Left colon (tissue), 2 donors: ENCODE measurements around the gene RPL27. TPM values are rescaled to one million over a fixed set of nuclear protein-coding genes. Genes with fewer than 3 reads are reported as not detected.
A peak's percentile ranks its signal among the peaks of the same experiment; 100 is the strongest.
"Not testable (repeated sequence)": the region's sequence is repeated elsewhere in the genome, so short reads cannot be mapped to it uniquely, and the experiment has no call there.

Source experiments
- ATAC-seq: fragments of 200-7000 bp; cut with Tn5 transposase; one replicate; pipeline ENCODE4 v1.9.1; 2020; ENCODE audit warnings: mild to moderate bottlenecking, moderate library complexity
- DNase-seq, 2 donors: peaks; one replicate each; pipeline ENCODE4 v3.0.0-alpha.2; 2020
- intact Hi-C, 2 donors: fragments of 100-400 bp; cut with DNase I in 1 of 2; cut with micrococcal nuclease in 1 of 2; formaldehyde crosslinking; loops; one replicate each; pipeline versions ENCODE4 v1.11.2 to v1.14.0; 2022; cut with DNase I, micrococcal nuclease
- total RNA-seq, 2 donors: library from RNA; stranded (reverse); fragmentation: NEBNext Ultra II Directional; extraction: Animal tissue kit (Norgen Biotek cat#: 25700); gene quantifications; one replicate each; pipeline ENCODE4 v1.2.1, GENCODE V29; 2021
- donor health status: DM: no; HTN: no; CAD: no.
- donor health status: DM: yes; HTN: yes; CAD: no.

RPL27 gene
- total RNA-seq, 2 donors from 2014 or later = 605 to 650 TPM

DNA sequence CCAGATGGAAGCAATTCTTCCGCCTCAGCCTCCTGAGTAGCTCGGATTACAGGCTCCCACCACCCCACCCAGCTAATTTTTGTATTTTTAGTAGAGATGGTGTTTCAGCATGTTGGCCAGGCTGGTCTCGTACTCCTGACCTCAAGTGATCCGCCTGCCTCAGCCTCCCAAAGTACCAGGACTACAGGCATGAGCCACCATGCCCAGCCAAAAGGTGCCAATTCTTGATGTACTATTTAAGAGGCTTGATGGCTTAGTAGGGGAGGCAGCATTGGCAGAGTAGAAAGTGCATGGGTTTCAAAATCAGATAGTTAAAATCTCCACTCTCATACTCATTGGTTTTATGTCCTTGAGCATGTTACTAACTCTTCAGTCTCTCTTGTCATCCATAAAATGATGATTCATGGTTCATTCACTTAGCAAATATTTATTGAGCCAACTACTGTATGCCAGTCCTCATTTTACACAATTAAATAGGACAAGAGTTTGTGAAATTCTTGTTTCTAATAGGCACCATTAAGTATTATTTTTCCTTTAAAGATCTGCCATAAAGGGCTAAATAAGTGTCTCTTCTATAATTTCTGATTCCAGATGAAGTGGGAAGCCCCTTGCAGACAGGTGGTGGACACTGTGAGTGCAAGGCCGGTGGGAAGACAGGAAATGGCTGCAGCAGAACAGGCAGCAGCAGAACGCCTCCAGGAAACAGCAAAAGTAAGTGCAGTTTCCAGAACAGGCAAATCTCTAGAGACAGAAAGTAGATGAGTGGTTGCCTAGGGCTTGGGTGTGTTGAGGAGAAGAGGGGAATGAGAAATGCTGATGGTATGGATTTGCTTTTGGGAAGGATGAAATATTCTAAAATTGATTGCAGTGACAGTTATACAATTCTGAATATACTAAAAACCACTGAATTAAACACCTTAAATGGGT is 8.2 kb upstream of the RPL27 start:
- DNase-seq (no peak), ATAC-seq (no peak)
- intact Hi-C loops = no loop called here

DNA sequence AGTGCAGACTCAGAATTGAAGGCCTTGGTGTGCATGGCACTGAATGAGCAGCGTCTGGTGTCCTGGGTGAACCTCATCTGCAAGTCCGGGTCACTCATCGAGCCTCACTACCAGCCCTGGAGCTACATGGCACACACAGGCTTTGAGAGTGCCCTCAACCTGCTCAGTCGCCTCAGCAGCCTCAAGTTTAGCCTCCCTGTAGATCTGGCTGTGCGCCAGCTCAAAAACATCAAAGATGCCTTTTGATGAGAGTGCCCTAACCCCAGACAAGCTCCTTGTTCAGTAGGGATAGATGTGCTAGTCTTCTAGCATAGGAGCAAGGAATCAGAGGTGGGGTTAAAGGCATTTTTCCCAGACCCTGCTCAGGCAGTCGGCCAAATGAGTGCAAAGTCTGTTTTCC is 6.7 kb upstream of the RPL27 start:
- intact Hi-C loops = no loop called here
- DNase-seq (no peak), ATAC-seq (no peak)

DNA sequence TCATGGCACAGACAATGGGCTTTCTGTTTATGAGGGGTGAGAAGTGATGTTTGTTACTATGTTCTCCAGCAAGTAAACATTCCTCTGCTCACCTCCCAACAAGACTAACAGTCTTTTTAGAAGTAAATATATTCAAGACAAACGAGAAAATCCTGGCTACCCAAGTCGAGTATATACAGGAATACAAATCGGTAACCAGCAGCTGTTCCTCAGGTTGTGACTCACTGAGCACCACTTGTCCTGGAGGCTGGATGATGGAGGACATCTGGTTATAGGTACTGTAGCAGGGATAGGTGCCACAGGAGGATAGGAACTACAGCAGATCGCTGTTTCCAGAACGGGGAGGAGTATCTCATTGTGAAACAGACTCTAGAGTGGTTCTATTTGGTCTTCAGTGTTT is 5.3 kb upstream of the RPL27 start:
- no peak for DNase-seq
- ATAC-seq = no peak
- intact Hi-C loops = no loop called here

DNA sequence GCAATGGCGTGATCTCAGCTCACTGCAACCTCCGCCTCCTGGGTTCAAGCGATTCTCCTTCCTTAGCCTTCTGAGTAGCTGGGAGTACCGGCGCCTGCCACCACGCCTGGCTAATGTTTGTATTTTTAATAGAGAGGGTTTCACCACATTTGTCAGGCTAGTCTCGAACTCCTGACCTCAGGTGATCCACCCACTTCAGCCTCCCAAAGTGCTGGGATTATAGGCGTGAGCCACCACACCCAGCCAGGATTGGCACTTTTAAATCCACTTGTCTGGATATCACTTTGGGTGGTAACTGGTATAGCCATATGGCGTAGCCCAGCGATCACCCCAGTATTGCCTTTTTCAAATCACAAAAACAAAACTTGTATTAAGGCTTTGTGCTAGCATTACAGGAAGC is 4.3 kb upstream of the RPL27 start:
- intact Hi-C loops, ATAC-seq, DNase-seq: not testable (repeated sequence)

DNA sequence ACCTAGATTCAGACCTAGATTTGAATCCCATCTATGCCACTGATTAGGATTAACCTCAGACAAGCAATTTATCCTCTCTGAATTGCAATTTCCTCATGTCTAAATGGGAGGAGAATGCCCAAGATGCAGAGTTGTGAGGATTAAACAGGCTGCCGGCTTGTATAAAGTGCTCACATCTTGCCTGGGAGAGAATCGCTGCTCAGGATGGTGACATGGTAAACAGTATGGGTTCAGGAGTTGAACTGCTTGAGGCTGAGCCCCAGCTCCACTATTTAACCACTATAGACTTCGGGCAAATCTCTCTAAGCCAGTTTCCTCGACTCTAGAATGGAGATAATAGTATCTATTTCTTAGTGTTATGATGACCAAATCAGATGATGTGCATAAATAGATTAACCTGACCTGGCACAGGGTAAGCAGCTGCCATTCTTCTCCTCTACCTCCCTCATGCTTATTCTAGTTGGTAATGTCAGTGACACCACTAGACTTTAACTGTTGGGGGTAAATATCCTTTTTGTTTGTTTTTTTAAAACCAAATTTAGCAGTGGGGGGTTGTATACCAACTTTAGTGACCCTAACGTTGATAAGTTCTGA is 732 bp upstream of the RPL27 start:
- intact Hi-C loops = no loop called here
- ATAC-seq (no peak), DNase-seq (no peak)

DNA sequence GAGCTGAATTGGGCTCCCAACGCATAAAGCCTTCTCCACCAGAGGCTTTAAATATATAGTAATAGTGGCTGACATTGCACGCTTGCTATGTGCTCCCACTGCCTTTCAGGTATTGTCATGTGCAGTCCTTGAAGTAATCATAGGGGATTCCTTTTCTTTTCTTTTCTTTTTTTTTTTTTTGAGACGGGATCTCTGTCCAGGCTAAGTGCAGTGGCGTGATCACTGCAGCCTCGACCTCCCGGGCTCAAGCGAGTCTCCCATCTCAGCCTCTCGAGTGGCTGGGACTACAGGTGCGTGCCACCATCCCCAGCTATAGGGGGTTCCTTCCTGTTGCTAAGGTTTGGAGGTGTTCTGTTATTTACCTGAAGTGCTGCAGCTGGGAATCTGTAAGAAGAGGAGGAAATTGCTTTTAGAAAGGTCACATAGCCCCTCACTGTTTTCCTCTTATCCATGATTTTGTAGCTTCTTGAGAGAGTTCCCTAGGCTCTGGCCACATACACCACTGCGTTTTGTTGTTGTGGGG is 845 bp downstream of the RPL27 start:
- ATAC-seq (no peak), DNase-seq (no peak)
- intact Hi-C loops = no loop called here

DNA sequence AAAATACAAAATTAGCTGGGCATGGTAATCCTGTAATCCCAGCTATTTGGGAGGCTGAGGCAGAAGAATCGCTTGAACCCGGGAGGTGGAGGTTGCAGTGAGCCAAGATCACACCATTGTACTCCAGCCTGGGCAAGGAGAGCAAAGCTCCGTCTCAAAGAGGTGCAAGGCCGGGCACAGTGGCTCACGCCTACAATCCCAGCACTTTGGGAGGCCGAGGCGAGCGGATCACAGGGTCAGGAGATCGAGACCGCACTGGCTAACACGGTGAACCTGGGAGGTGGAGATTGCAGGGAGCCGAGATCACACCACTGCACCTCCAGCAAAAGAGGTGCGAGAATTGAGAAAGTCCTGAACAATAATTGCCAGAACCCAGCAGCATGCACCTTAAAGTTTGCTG is 2.7 kb downstream of the RPL27 start:
- intact Hi-C loops, DNase-seq, ATAC-seq: not testable (repeated sequence)

DNA sequence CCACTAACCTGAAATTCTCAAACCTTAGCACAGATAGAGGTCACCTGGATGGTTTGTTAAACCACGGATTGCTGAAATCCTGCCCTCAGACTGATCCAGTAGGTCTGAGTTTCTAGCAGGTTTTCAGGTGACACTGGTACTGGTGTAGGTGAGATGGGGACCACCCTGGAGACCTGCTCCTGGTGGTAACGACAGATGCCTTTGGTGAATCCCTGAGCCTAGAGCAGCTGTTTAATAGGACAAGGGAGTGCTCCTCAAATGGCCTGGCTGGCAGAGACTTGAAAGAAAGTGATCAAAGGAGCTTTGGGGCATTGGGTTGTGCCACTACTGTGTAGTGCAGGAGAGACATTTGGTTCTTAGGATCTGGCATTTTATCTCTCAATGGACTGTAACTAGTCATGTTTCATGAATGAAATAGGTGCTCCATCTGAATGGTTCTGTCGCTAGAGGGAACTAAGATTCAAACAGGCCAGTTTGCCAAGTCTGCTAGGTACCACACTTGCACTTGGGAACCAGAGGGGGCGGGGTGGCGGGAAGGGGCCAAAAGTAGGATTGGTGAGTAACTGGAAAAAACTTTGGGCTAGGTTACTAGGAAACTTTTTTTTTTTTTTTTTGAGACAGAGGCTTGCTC is 5.4 kb downstream of the RPL27 start:
- DNase-seq = no peak
- intact Hi-C loops = no loop called here
- ATAC-seq = no peak

DNA sequence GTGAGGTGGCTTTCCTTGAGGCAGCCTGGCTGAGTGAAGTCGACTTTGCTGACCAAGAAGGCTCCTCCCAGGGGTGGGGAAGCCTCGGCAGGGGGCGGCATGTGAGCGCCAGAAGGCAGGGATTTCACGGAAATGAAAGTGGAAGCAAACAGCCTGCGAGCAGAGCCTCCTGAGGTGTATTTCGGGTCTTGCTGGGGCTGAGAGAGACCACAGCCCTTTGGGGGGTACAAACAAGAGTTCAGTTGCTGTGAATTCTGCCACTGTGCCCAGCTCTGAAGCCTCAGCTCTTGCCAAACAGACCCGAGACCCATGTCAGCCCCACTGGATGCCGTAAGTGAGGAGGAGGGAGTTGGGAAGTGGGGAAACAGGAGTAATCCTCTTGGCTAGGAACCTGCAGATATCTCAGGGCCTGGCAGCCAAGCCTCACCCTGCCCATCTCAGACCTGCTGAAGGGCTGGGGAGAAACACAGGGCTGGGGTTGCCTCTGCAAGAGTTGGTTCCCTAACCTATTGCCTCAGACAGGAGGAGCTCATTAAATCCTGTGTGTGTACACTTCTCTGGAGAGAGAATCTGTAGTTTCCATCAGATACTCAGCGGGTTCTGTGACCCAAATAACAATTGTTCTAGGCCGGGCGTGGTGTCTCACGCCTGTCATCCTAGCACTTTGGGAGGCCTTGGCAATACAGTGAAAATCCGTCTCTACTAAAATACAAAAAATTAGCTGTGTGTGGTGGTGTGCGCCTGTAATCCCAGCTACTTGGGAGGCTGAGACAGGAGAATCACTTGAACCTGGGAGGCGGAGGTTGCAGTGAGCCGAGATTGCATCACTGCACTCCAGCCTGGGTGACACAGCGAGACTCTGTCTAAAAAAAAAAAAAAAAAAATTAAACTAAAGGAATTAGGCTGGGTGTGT is 8.7 kb downstream of the RPL27 start, which contains the start of gene IFI35:
TSS of gene IFI35 (plus strand) at position 146 of the 913 bp plus-strand sequence. CDS start at position 310, 164 bp downstream.
- intact Hi-C loops = no loop called here
- ATAC-seq (peak; percentile 83), DNase-seq (peak; percentile 90 to 92)

DNA sequence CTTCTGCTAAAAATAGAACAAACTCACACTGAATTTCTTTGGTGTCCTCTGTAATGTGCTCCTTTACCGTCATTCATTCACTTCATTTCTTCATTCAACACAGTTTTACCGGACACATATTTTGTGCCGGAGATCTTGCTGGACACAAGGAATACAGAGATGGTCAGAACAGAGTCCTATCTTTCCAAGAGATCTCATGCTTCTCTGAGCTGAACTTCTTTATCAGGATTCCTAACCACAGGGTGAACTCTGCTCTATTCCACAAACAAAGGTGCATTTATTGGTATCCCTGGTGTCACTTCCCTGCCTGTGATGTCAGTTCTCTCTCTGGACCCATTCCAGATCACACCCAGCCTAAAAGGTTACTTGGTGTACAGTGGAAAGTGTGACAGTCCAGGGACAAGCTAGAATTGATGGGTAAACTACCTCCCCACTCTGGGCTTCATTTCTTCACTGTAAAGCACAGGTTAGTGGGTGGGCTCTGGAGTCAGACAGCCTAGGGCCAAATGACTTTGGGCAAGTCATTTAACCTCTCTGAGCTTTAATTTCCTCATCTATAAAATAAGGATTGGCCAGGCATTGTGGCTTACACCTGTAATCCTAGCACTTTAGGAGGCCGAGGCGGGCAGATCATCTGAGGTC is 12.6 kb downstream of the RPL27 start:
- peak; percentile 84 for ATAC-seq
- DNase-seq = peak; percentile 54 to 78
- intact Hi-C loops = no loop called here

DNA sequence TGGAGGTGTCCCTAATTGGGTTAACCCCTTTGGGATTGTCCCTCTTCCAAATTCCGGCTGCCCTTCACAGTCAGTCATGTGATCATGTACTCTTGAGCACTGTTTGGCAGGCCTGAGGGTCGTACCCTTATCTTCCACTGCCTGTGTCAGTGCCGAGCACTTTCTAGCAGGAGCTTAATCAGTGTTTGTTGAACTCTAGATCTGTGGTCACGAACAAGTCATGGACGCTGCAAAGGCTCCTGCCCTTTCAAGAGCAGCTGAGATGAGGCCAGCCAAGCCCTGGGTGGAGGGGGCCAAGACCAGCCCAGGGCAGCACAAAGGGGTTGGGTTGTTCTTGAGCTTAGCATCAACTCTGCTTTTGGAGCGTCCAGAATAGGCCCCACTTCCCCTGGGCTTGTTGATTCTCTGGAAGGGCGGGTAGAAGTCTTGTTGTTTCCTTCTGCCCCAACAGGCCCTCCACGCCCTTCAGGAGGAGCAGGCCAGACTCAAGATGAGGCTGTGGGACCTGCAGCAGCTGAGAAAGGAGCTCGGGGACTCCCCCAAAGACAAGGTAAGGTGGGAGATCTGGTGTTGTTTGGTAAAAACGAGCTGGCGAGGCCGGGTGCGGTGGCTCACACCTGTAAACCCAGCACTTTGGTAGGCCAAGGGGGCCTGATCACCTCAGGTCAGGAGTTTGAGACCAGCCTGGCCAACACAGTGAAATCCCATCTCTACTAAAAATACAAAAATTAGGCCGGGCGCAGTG is 13.7 kb downstream of the RPL27 start:
- intact Hi-C loops = no loop called here
- no peak for ATAC-seq

DNA sequence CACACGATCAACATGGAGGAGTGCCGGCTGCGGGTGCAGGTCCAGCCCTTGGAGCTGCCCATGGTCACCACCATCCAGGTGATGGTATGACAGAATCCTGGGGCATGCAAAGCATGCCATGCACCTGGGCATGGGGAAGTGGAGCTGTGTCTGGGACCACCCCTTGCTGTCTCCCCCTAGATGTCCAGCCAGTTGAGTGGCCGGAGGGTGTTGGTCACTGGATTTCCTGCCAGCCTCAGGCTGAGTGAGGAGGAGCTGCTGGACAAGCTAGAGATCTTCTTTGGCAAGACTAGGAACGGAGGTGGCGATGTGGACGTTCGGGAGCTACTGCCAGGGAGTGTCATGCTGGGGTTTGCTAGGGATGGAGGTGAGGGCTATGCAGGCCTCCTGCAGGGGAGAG is 15.1 kb downstream of the RPL27 start:
- ATAC-seq (no peak), DNase-seq (no peak)
- intact Hi-C loops = no loop called here

More for the DNA sequence above, 13.7 kb downstream of the RPL27 start:
- peak in 1 of 2 donors; percentile 29 for DNase-seq

DNA sequence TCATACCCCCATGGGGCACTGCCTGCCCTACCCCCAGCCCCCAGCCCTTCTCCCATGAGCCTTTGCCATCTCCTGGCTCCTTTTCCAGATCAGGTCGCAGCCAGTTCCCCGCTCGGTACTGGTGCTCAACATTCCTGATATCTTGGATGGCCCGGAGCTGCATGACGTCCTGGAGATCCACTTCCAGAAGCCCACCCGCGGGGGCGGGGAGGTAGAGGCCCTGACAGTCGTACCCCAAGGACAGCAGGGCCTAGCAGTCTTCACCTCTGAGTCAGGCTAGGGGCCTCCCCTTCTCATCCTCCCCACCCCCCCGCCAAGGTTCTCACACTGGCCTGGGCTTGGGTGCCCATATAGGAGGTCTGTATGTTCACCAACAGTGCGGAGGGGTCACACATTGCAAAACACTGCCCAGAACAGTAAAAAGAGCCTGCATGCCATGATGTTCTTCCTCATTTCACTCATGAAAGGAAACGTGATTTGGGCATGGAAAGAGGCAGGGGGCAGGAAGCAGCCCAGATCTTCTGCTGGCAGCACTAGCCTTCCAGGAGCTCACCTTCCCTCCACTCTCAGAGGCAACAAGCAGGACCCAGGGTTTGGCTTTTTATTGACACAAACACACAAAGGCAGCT is 15.9 kb downstream of the RPL27 start:
- intact Hi-C loops = no loop called here
- ATAC-seq (no peak), DNase-seq (peak in 1 of 2 donors; percentile 28)

DNA sequence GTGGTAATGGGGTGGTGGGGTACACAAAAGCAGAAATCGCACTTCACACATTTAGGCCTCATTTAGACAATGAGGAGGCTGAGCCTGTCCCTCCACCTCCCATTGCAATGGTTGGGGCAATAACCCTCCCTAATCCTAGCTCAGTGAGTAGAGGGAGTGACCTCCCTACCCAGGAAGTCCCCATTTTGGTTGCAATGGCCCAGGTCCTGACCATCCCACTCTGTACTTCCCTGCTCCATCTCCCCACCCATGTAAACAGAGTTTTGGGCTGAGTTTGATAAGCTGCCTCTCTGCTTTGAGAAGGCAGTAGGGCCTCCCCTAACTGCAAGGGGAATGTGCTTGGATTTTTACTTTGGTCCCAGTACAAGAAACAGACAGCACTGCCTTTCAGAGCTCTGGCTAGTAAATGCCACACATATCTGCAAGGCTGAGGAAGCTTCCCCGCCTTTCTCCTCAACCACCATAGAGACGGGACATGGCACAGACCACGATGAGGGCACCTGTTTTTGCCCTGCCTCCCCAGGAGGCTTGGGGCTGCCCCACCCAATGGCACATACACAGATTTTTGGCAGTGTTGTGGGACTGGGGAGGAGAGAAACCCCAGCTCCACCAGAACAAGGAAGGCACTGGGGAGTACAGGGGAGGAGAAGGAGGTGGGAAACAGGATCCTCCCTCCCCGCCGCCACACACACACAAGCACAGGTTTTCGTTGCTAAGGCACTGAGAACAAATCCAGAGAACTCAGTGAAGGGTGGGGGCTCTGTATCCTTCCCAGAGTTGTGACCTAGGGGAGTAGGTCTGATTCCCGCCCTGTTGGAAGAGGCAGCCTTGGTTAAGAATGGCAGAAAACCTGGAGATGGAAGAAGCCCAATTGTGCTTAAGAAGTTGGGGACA is 16.7 kb downstream of the RPL27 start:
- intact Hi-C loops = no loop called here
- no peak for ATAC-seq
- DNase-seq = no peak

DNA sequence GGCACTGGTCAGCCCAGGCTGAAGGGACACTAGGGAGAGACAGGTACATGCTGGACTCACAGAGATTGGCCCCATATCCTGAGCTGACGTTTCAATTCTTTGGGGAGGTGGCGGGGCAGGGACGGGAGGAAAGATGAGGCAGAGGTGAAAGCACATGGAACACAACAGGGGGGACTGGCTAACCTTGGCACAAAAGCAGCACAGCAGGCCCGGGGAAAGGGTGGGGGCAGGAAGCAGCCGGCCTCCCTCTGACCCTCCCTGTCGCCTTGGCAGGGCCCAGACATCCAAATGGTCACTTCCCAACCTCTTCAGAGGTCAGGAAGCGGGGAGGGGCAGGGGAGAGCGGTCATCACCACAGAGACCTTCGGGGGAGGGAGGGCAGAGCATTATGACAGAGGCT is 17.4 kb downstream of the RPL27 start:
- no peak for ATAC-seq
- intact Hi-C loops = no loop called here
- DNase-seq = no peak

DNA sequence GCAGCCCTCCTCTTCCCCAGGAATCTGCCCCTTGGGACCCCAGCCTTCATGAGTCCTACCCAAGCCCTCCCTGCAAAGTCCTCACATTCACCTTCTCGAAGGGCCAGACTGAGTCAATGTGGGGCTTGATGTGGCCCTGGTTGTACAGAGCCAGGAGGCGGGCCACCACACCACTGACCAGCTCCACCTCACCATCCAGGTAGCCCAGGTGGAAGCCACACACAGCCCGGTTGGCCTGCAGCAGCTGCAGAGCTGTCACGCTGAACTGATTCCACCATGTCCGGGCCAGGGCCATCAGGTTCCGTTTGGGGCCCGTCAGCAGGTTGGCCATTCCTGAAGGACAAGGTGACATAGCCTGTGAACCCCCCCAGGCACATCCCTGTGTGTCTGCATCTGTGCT is 18.0 kb downstream of the RPL27 start:
- DNase-seq (no peak), ATAC-seq (no peak)
- intact Hi-C loops = no loop called here
